Measurements from ENCODE around the gene RAD51B. TPM values are rescaled to one million over a fixed set of nuclear protein-coding genes. Genes with fewer than 3 reads are reported as not detected.
A peak's percentile ranks its signal among the peaks of the same experiment; 100 is the strongest.

Gene RAD51B
- total RNA-seq, 6 experiments from 2014 or later, result 2.7 to 5.8 (median 4.3) TPM

GRCh38 chr14:68366656-68367055 is 547.1 kb downstream of the RAD51B start:
- ATAC-seq (no peak), DNase-seq (no peak)
- no peak overlapping the region for H3K27ac ChIP-seq
- no peaks in the 10 kb centered on the region for H3K9me3 ChIP-seq
- no peak for TF ChIP-seq POLR2A (IDR thresholded peaks at IDR 0.05)
- no peak for TF ChIP-seq CTCF (IDR thresholded peaks at IDR 0.05)
- H3K4me3 ChIP-seq, result no peak overlapping the region
- no peaks in the 10 kb centered on the region for H3K27me3 ChIP-seq
- no peaks in the 10 kb centered on the region for H3K36me3 ChIP-seq
- peaks cover 0 to 5% (median 1%) of the 10 kb centered on the region in 4 donors for H3K4me1 ChIP-seq
- intact Hi-C loops (cut with DNase I), result no loop called here
- WGBS (ENCODE audit: insufficient coverage, low coverage, low lambda C conversion rate, missing lambda C conversion rate), result 83% methylated on average over 1 of the region's 2 CpGs

GRCh38 chr14:68367536-68367935 is 548.0 kb downstream of the RAD51B start:
- Histone ChIP-seq H3K27me3 (no peaks in the 10 kb centered on the region), H3K9me3 (no peaks in the 10 kb centered on the region), H3K4me3 (no peak overlapping the region), H3K4me1 (peaks cover 0 to 9% (median 1%) of the 10 kb centered on the region in 4 donors), H3K27ac (no peak overlapping the region), H3K36me3 (no peaks in the 10 kb centered on the region)
- DNase-seq, result no peak
- WGBS (ENCODE audit: insufficient coverage, low coverage, low lambda C conversion rate, missing lambda C conversion rate), result 65% methylated on average over 5 of the region's 5 CpGs
- peak in 2 of 4 donors; percentile 8 to 9 for ATAC-seq
- TF ChIP-seq CTCF (IDR thresholded peaks at IDR 0.05) (no peak), POLR2A (IDR thresholded peaks at IDR 0.05) (no peak)
- intact Hi-C loops (cut with DNase I), result no loop called here

- H3K4me1 ChIP-seq, result peaks cover 0 to 9% (median 1%) of the 10 kb centered on the region in 4 donors
- H3K27ac ChIP-seq, result no peak overlapping the region
- H3K27me3 ChIP-seq, result no peaks in the 10 kb centered on the region
- no peaks in the 10 kb centered on the region for H3K36me3 ChIP-seq
- 88% methylated on average over 3 of the region's 3 CpGs for whole genome bisulfite sequencing (ENCODE audit: insufficient coverage, low coverage, low lambda C conversion rate, missing lambda C conversion rate)
- TF ChIP-seq POLR2A (IDR thresholded peaks at IDR 0.05) (no peak), CTCF (IDR thresholded peaks at IDR 0.05) (no peak)
- DNase-seq (no peak), ATAC-seq (no peak)
- no peak overlapping the region for H3K4me3 ChIP-seq
- H3K9me3 ChIP-seq, result no peaks in the 10 kb centered on the region
- intact Hi-C loops (cut with DNase I), result no loop called here
Observed at GRCh38 chr14:68368850-68369249, 549.3 kb downstream of the RAD51B start.

GRCh38 chr14:68369281-68370056 is 549.9 kb downstream of the RAD51B start:
- Histone ChIP-seq H3K27me3 (no peaks in the 10 kb centered on the region), H3K27ac (no peak overlapping the region), H3K4me3 (no peak overlapping the region), H3K9me3 (no peaks in the 10 kb centered on the region), H3K36me3 (no peaks in the 10 kb centered on the region), H3K4me1 (peaks cover 0 to 9% (median 1%) of the 10 kb centered on the region in 4 donors)
- no peak for TF ChIP-seq POLR2A (IDR thresholded peaks at IDR 0.05)
- no peak for TF ChIP-seq CTCF (IDR thresholded peaks at IDR 0.05)
- ATAC-seq (no peak), DNase-seq (no peak)
- intact Hi-C loops (cut with DNase I), result no loop called here
- WGBS (ENCODE audit: insufficient coverage, low coverage, low lambda C conversion rate, missing lambda C conversion rate), result 58% methylated on average over 6 of the region's 6 CpGs
